HG02571 (cell line): Measurements from ENCODE around the gene ZSCAN5C.
"Not testable (repeated sequence)": the region's sequence is repeated elsewhere in the genome, so short reads cannot be mapped to it uniquely, and the experiment has no call there.

ENCODE experiments used
- ATAC-seq: cut with Tn5 transposase; IDR thresholded peaks from one replicate; pipeline ENCODE4 v1.9.1; 2021; ENCODE audit warnings: mild to moderate bottlenecking, moderate library complexity; ENCODE audit not compliant: unreplicated experiment

Gene ZSCAN5C

GRCh38 chr19:56191711-56192110 lies 10.4 kb upstream of the ZSCAN5C start:
- ATAC-seq = no peak

DNA sequence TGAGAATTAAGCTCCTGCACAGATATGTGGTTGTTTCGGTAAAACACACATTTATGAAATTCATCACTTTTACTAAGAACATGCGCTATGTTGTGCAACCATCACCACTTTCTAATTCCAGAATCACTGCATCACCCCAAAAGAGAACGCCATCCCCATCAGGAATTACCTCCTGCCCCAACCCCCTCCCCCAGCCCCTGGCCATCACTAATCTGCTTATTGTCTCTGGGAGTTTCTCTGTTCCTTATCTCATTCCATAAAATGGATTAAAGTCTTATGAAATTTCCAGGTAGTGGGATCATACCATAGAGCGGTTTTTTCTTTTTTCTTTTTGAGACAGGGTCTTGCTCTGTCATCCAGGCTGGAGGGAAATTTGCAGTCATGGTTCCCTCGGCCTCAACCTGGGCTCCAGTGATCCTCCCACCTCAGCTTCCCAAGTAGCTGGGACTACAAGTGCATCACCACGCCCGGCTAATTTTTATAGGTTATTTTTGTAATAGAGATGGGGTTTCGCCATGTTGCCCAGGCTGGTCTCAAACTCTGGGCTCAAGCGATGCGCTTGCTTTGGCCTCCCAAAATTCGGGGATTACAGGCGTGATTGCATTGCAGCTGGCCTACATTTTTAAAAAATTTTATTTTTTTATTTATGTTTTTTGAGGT lies 8.0 kb upstream of the ZSCAN5C start:
- ATAC-seq = no peak

DNA sequence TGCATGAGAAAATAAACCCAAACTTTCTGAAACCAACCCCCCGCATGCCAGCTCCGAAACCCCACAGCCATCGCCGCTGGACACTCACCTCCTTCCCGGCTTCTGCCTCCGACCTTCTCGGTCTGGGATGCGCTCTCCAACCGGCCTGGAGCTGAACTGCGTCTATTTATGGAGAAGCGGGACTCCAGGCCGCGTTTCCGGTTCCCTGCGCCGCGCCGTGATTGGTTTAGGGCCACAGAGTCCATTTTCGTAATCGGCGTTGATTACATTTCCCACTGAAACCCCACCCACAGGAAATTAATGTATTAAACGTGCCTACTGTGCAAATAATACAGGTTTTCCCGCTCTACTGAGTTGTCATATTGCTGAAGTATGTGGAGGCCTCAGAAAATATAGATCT lies 4.4 kb upstream of the ZSCAN5C start, which contains the start of gene ZSCAN5B:
ZSCAN5B (minus strand) TSS at position 138 of the 400 bp plus-strand sequence. CDS start 4,731 bp downstream, outside the sequence.
- ATAC-seq = not testable (repeated sequence)

DNA sequence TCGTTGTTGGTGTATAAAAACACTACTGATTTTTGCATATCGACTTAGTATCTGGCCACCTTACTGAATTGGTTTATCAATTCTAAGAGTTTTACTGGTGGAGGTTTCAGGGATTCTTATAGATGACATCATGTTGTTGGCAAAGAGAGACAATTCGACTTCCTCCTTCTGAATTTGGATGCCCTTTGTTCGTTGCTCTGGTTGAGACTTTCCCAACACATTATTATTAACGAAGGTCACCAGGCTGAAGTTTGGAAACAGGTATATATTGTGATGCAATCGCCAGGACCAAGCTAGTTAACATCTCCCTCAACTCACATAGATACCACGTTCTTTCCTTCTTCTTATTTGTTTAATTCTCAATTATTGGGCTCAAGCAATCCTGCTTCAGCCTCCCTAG lies 2.4 kb upstream of the ZSCAN5C start:
- no peak for ATAC-seq

DNA sequence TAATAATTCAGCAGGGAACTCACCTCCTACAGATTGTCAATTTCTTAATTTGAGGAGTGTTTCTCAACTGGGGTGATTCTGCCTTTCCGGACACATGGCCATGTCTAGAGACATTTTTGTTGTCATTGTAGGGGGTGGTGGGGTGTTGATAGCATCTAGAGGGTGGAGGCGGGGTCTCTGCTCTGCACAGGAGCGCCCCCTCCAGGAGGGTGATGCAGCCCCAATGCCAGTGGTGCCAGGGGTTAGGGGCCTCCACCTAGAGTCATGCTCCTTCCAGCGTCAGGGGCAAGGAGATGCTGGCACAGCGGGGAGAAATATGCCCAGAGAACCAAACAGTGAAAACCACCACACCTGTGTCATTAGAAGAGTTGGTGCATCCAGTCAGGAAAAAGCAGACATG lies 5.5 kb downstream of the ZSCAN5C start:
- not testable (repeated sequence) for ATAC-seq

- ATAC-seq = no peak
Observed at GRCh38 chr19:56209091-56209490, 7.0 kb downstream of the ZSCAN5C start.

GRCh38 chr19:56210036-56210435 lies 8.0 kb downstream of the ZSCAN5C start:
- ATAC-seq = not testable (repeated sequence)

DNA sequence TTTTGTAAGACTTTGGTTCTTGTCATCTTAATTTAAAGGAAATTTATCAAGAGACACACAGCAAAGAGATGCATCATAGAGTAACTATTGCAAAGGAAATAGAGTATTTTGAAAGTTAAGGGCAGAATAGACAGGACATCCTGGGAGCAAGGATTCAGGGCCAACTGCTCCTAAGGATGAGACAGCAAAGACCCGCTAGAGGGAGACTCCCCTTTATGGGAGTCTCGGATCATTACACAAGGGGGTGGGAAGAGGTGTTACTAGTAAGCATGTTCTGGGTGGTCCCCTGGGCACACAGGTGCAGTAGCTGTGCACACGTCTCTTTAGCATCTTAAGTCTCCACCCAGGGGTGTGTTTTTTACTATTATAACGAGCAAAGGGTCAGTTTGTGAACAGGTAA lies 9.6 kb downstream of the ZSCAN5C start:
- no peak for ATAC-seq

- ATAC-seq = no peak
Observed at GRCh38 chr19:56217039-56217949, 15.2 kb downstream of the ZSCAN5C start.

DNA sequence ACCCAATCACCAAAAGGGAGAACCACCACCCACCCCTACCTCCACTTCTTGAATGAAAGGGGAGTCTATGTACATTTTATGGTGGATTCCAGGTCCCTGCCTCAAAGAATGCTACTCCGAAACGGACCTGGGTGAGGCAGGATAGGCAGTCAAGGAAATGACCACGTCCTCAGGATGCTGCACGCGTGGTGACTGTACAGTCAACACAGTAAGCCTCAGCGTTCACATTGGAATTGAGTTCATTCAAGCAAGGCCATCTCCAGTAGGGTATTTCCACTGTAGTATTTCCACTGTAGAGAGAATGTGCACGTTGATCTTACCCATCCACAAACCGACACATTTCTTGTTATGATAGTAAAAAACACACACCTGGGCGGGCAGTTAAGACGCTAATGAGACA lies 16.9 kb downstream of the ZSCAN5C start:
- no peak for ATAC-seq

DNA sequence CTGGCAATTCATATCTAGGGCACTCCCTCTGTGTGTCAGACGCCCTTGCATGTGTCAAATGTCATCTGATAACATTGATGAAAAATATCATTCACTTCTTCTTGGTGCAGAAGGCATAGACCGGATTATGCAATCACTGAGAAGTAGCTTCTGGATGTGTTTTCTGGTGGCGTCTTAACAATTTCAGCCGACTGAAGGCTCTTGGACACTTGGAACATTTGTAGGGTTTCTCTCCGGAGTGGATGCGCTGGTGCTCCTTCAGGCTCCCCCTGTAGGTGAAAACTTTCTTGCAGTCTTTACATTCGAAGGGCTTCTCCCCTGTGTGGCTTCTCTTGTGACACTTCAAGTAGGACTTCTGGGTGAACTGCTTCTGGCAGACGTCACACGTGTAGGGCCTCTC lies 19.4 kb downstream of the ZSCAN5C start:
- not testable (repeated sequence) for ATAC-seq

DNA sequence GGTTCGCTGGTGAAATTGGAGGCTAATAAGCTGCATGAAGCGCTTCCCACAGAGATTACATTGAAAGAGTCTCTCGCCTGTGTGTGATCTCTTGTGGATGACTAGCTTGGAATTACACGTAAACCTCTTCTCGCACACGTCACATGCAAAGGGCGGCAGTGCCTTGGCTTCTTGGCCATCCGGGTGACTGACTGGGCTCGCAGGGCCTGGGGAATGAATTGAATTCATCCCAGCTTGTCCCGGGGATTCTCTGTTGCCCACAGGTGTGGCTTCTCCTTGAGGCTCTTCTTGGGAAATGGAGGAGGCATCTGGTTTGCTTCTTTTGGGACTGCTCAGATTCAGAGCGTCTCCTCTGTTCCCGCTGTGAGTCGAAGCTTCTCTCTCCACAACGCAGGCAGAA lies 19.8 kb downstream of the ZSCAN5C start:
- ATAC-seq = no peak

DNA sequence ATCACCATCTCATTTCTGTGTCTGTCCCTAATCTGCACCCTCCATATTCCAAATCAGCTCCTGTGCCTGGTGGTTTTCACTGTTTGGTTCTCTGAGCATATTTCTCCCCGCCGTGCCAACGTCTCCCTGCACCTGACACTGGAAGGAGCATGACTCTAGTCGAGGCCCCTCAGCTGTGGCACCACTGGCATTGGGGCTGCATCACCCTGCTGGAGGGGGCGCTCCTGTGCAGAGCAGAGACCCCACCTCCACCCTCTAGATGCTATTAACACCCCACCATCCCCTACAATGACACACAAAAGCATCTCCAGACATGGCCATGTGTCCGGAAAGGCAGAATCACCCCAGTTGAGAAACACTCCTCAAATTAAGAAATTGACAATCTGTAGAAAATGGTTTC lies 20.8 kb downstream of the ZSCAN5C start:
- ATAC-seq = no peak

- ATAC-seq = no peak
Observed at GRCh38 chr19:56223481-56223880, 21.4 kb downstream of the ZSCAN5C start.

DNA sequence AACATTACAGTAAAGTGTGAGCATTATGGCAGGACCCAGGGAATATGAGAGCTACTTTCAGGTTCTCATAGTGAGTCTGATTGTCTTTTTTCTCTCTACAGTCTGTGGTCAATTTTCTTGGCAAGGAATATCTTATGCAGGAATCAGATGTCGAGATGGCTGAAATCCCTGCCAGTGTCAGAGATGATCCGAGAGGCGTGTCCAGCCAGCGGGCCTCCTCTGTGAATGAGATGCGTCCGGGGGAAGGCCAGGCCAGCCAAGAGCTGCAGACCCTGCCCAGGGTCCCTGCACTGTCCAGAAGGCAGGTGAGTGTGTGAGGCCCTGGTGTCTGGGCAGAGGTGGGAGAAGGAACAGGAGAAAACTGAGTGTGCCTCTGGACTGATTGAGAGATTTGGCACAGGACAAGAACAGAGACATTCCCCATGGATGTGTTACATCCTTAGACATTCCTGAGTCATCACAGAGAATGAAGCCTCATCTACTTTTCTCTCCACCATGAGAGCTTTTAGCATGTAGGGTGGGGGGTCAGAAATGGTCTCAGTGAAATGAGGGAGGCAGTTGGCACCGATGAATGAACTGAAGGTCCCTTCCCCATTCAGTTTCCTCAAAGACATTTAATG lies 43.2 kb downstream of the ZSCAN5C start:
- no peak for ATAC-seq

- not testable (repeated sequence) for ATAC-seq
Observed at GRCh38 chr19:56245764-56246163, 43.7 kb downstream of the ZSCAN5C start.

DNA sequence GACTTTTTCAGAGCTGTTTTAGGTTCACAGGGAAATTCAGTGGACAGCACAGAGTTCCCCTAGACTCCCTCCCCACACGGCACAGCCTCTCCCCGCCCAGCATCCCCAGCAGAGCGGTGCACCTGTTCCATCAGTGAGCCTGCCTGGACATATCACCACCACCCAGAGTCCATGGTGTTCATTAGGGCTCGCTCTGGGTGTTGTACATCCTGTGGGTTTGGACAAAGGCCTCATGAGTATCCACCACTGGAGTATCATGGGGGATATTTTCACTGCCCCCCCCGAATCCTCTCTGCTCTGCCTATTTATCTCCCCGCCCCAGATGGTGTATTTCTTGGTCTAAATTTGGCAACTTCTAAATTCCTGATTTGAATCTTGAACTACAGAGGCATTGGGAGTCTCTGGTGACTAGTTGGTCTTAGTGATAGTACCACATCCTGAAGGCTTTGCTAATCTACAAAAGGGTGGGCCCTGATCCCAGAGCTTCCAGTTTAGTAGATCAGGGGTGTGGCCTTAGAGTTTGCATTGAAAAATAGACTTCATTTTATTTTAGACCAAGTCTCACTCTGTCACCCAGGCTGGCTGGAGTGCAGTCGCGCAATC lies 46.8 kb downstream of the ZSCAN5C start:
- ATAC-seq = not testable (repeated sequence)

GRCh38 chr19:56252699-56253422 lies 50.8 kb downstream of the ZSCAN5C start:
- no peak for ATAC-seq

- ATAC-seq = no peak
Observed at GRCh38 chr19:56253737-56254136, 51.7 kb downstream of the ZSCAN5C start.

GRCh38 chr19:56258272-56258671 lies 56.2 kb downstream of the ZSCAN5C start:
- no peak for ATAC-seq
